UCSD-AML1 (cell line): Measurements from ENCODE around the gene GGA2.

Source experiments
- DNase-seq: peaks from one replicate; lab custom pipeline; 2025; ENCODE audit not compliant: unreplicated experiment; lab: John Stamatoyannopoulos, UW

GGA2 gene

GRCh38 chr16:23423496-23424049 lies 86.7 kb downstream of the GGA2 start:
- DNase-seq = no peak

- no peak for DNase-seq
Measured at GRCh38 chr16:23420011-23420410, 90.3 kb downstream of the GGA2 start.

- DNase-seq = no peak
Measured at GRCh38 chr16:23416816-23417215, 93.5 kb downstream of the GGA2 start.

- no peak for DNase-seq
Measured at GRCh38 chr16:23414731-23415130, 95.6 kb downstream of the GGA2 start.
